ENCODE measurements around the gene ZXDC.

Gene ZXDC

GRCh38 chr3:126436826-126437717, 38.6 kb downstream of the ZXDC start:
- no peaks in the 10 kb centered on the region for H3K27me3 ChIP-seq
- no peaks in the 10 kb centered on the region for H3K9me3 ChIP-seq
- no peak overlapping the region for H3K4me3 ChIP-seq (ENCODE audit: low read depth, low read length)
- TF ChIP-seq, protein P1, sequence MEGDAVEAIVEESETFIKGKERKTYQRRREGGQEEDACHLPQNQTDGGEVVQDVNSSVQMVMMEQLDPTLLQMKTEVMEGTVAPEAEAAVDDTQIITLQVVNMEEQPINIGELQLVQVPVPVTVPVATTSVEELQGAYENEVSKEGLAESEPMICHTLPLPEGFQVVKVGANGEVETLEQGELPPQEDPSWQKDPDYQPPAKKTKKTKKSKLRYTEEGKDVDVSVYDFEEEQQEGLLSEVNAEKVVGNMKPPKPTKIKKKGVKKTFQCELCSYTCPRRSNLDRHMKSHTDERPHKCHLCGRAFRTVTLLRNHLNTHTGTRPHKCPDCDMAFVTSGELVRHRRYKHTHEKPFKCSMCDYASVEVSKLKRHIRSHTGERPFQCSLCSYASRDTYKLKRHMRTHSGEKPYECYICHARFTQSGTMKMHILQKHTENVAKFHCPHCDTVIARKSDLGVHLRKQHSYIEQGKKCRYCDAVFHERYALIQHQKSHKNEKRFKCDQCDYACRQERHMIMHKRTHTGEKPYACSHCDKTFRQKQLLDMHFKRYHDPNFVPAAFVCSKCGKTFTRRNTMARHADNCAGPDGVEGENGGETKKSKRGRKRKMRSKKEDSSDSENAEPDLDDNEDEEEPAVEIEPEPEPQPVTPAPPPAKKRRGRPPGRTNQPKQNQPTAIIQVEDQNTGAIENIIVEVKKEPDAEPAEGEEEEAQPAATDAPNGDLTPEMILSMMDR (IDR thresholded peaks at IDR 0.05; ENCODE audit: low read depth, low read length), result no peak
- DNase-seq, result no peak
- H3K4me1 ChIP-seq, result no peaks in the 10 kb centered on the region
- H3K36me3 ChIP-seq, result no peaks in the 10 kb centered on the region

- no peak for DNase-seq
- no peak overlapping the region for H3K4me3 ChIP-seq (ENCODE audit: low read depth, low read length)
- TF ChIP-seq, protein P1 (IDR thresholded peaks at IDR 0.05; ENCODE audit: low read depth, low read length), result no peak
- no peaks in the 10 kb centered on the region for H3K36me3 ChIP-seq
- H3K4me1 ChIP-seq, result no peaks in the 10 kb centered on the region
- H3K9me3 ChIP-seq, result no peaks in the 10 kb centered on the region
- no peaks in the 10 kb centered on the region for H3K27me3 ChIP-seq
Observed at GRCh38 chr3:126435456-126436315, 40.0 kb downstream of the ZXDC start.

- H3K4me1 ChIP-seq, result no peaks in the 10 kb centered on the region
- H3K36me3 ChIP-seq, result no peaks in the 10 kb centered on the region
- TF ChIP-seq, protein P1 (IDR thresholded peaks at IDR 0.05; ENCODE audit: low read depth, low read length), result no peak
Observed at GRCh38 chr3:126434931-126435411, 40.7 kb downstream of the ZXDC start.

GRCh38 chr3:126434264-126434590, 41.5 kb downstream of the ZXDC start:
- no peaks in the 10 kb centered on the region for H3K36me3 ChIP-seq
- TF ChIP-seq, protein P1 (IDR thresholded peaks at IDR 0.05; ENCODE audit: low read depth, low read length), result no peak

More at GRCh38 chr3:126434931-126435411, 40.7 kb downstream of the ZXDC start:
- H3K9me3 ChIP-seq, result no peaks in the 10 kb centered on the region
- no peaks in the 10 kb centered on the region for H3K27me3 ChIP-seq
- no peak for DNase-seq
- H3K4me3 ChIP-seq (ENCODE audit: low read depth, low read length), result no peak overlapping the region

DNA sequence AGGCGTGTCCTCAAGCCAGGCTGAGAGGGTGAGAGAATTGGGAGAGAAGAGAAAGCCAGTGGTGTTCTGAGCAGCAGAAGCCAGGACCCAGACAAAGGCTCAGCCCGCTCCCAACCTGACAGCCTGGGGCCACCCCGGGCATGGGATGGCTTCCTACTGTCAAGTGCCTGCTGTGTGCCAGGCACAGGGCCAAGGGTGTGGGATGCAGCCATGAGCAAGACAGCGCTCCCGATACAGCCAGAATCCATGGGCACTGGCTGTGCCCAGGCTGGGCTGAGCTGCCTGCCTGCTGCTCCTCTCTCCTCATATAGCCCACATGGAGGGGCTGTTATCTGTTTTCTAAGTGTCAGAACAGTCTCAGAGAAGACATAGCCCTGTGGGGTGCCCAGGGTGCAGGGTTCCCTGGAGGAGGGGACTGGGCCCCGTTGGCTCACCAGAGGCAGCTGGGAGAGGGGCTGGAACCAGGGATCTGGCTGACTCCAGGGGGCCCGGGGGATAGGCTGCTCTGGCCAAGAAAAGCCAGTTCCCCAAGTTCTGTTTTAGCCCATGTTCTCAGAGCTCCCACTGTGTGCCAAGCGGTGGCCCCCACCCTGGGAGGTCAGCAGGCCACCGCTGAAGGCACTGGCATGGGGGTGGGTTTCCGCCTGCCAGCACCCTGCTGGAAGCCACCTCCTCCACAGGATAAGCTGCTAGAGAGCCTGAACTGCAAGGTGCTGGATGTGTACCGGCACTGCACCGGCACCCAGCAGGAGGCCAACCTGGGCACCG, 42.0 kb downstream of the ZXDC start:
- H3K27me3 ChIP-seq, result no peaks in the 10 kb centered on the region
- H3K36me3 ChIP-seq, result no peaks in the 10 kb centered on the region
- no peak overlapping the region for H3K4me3 ChIP-seq (ENCODE audit: low read depth, low read length)
- no peaks in the 10 kb centered on the region for H3K4me1 ChIP-seq
- TF ChIP-seq, protein P1 (IDR thresholded peaks at IDR 0.05; ENCODE audit: low read depth, low read length), result no peak
- DNase-seq, result no peak
- H3K9me3 ChIP-seq, result no peaks in the 10 kb centered on the region

More at GRCh38 chr3:126434264-126434590, 41.5 kb downstream of the ZXDC start:
- no peaks in the 10 kb centered on the region for H3K4me1 ChIP-seq
- DNase-seq, result no peak
- H3K9me3 ChIP-seq, result no peaks in the 10 kb centered on the region
- no peaks in the 10 kb centered on the region for H3K27me3 ChIP-seq
- no peak overlapping the region for H3K4me3 ChIP-seq (ENCODE audit: low read depth, low read length)

All from BE2C (cell line).